Endodermal cell (in vitro differentiated cells): ENCODE results near the gene TSTD2. TPM values are rescaled to one million over a fixed set of nuclear protein-coding genes. Genes with fewer than 3 reads are reported as not detected.

Experiments
- DNase-seq: peaks from one replicate; pipeline ENCODE4 v3.0.0-alpha.2; 2017
- H3K27ac ChIP-seq: 2 replicates; pipeline ENCODE4 v1.5.1; 2013; ENCODE audit warnings: mild to moderate bottlenecking, low read depth, low read length, moderate library complexity
- H3K27me3 ChIP-seq: 2 replicates; pipeline ENCODE4 v1.6.1; 2013; ENCODE audit warnings: mild to moderate bottlenecking, low read length, moderate library complexity; ENCODE audit not compliant: insufficient read depth, control insufficient read depth, poor library complexity, severe bottlenecking
- H3K36me3 ChIP-seq: 2 replicates; pipeline ENCODE4 v1.7.0; 2013; ENCODE audit warnings: mild to moderate bottlenecking, low read length, moderate library complexity; ENCODE audit not compliant: control insufficient read depth, insufficient read depth
- H3K4me1 ChIP-seq: one replicate; pipeline ENCODE4 v1.7.0; 2013; ENCODE audit warnings: low read length; ENCODE audit not compliant: control insufficient read depth, insufficient read depth
- H3K4me3 ChIP-seq: 2 replicates; pipeline ENCODE4 v1.5.1; 2013; ENCODE audit warnings: mild to moderate bottlenecking, low read length, moderate library complexity
- H3K9ac ChIP-seq: 2 replicates; pipeline ENCODE4 v1.6.1; 2013; ENCODE audit warnings: mild to moderate bottlenecking, low read length, moderate library complexity; ENCODE audit not compliant: poor library complexity, severe bottlenecking; ENCODE audit errors: extremely low read depth
- H3K9me3 ChIP-seq: 2 replicates; pipeline ENCODE4 v1.6.1; 2013; ENCODE audit warnings: mild to moderate bottlenecking, low read length, moderate library complexity; ENCODE audit not compliant: control insufficient read depth
- H3K27ac Mint-ChIP-seq: 2 replicates; pipeline ENCODE4 v1.8.0; 2020; ENCODE audit warnings: mixed read lengths
- H3K27me3 Mint-ChIP-seq: 2 replicates; pipeline ENCODE4 v1.8.0; 2021; ENCODE audit warnings: mild to moderate bottlenecking, mixed read lengths; ENCODE audit not compliant: insufficient read depth
- H3K36me3 Mint-ChIP-seq: 2 replicates; pipeline ENCODE4 v1.8.0; 2020; ENCODE audit warnings: low read depth, mixed read lengths
- H3K4me1 Mint-ChIP-seq: 2 replicates; pipeline ENCODE4 v1.8.0; 2020; ENCODE audit warnings: mixed read lengths
- H3K4me3 Mint-ChIP-seq: 2 replicates; pipeline ENCODE4 v1.8.0; 2020; ENCODE audit warnings: mild to moderate bottlenecking, moderate library complexity, mixed read lengths
- H3K9me3 Mint-ChIP-seq: 2 replicates; pipeline ENCODE4 v1.8.0; 2020; ENCODE audit warnings: mild to moderate bottlenecking, mixed read lengths
- WGBS, 2 experiments: methylation state at CpG; one replicate each; pipeline versions ENCODE4 v1.1.5 to v1.1.7; 2013; ENCODE audit warnings: missing lambda C conversion rate in 2 of 2, mixed read lengths in 1 of 2; ENCODE audit not compliant: insufficient coverage in 1 of 2, insufficient read length in 1 of 2; 5-methylcytosine and 5-hydroxymethylcytosine counted together
- total RNA-seq, 2 donors: library from RNA; stranded (reverse); fragmentation: NEBNext Ultra II Directional in 1 of 2; extraction: Animal tissue kit (Norgen Biotek cat#: 25700) in 1 of 2; gene quantifications; 2 replicates in 1 of 2; 3 replicates in 1 of 2; pipeline ENCODE4 v1.2.1, GENCODE V29; 2021
- TF ChIP-seq, protein P1 (sequence below): fragments of 200-600 bp; sonication (generic); conservative IDR thresholded peaks from 2 replicates; pipeline ENCODE4 v1.5.0; 2021; ENCODE audit warnings: antibody characterized with exemption, mild to moderate bottlenecking

Gene TSTD2
- total RNA-seq, 2 donors from 2014 or later: 23.0 TPM

GRCh38 chr9:97660847-97661246 lies 27.7 kb upstream of the TSTD2 start:
- Mint-ChIP-seq H3K9me3 (no peaks in the 10 kb centered on the region), H3K27ac (no peak overlapping the region), H3K36me3 (peaks cover 87% of the 10 kb centered on the region), H3K27me3 (no peaks in the 10 kb centered on the region), H3K4me3 (no peak overlapping the region), H3K4me1 (no peaks in the 10 kb centered on the region)
- Histone ChIP-seq H3K9me3 (no peaks in the 10 kb centered on the region), H3K36me3 (peaks cover 94% of the 10 kb centered on the region), H3K9ac (no peak overlapping the region), H3K4me3 (no peak overlapping the region), H3K4me1 (no peaks in the 10 kb centered on the region), H3K27me3 (no peaks in the 10 kb centered on the region), H3K27ac (no peak overlapping the region)
- WGBS, 2 experiments: 80 to 100% methylated on average over 2 of the region's 2 CpGs
- TF ChIP-seq, protein P1, sequence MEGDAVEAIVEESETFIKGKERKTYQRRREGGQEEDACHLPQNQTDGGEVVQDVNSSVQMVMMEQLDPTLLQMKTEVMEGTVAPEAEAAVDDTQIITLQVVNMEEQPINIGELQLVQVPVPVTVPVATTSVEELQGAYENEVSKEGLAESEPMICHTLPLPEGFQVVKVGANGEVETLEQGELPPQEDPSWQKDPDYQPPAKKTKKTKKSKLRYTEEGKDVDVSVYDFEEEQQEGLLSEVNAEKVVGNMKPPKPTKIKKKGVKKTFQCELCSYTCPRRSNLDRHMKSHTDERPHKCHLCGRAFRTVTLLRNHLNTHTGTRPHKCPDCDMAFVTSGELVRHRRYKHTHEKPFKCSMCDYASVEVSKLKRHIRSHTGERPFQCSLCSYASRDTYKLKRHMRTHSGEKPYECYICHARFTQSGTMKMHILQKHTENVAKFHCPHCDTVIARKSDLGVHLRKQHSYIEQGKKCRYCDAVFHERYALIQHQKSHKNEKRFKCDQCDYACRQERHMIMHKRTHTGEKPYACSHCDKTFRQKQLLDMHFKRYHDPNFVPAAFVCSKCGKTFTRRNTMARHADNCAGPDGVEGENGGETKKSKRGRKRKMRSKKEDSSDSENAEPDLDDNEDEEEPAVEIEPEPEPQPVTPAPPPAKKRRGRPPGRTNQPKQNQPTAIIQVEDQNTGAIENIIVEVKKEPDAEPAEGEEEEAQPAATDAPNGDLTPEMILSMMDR: no peak
- DNase-seq: no peak

DNA sequence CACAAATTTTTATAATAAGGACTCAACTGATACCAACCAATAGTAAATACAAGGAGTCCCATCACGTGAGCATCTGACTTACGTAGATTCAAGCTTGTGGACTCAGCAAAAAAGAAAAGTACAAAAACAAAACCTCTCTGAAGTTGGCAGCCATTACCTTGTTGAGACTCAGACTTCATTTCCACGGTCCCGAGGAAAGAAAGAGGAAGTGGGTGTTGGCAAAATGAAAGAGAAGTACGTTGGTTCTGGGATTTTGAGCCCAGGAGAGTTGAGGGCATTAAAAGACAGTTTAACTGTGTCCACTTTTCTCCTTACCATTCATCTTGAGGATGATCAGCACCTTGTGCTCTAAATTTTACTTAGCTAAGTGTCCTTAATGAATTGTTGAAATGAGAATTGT lies 27.2 kb upstream of the TSTD2 start:
- no peak for DNase-seq
- WGBS, 2 experiments: 95 to 98% methylated on average over 4 to 5 of the region's 5 CpGs
- H3K36me3 ChIP-seq: peaks cover 95% of the 10 kb centered on the region

GRCh38 chr9:97659771-97660170 lies 26.6 kb upstream of the TSTD2 start:
- Histone ChIP-seq H3K4me3 (no peak overlapping the region), H3K9ac (no peak overlapping the region), H3K4me1 (no peaks in the 10 kb centered on the region), H3K27me3 (no peaks in the 10 kb centered on the region), H3K36me3 (peaks cover 95% of the 10 kb centered on the region), H3K9me3 (no peaks in the 10 kb centered on the region), H3K27ac (no peak overlapping the region)
- TF ChIP-seq, protein P1: no peak
- Mint-ChIP-seq H3K4me1 (no peaks in the 10 kb centered on the region), H3K4me3 (no peak overlapping the region), H3K9me3 (no peaks in the 10 kb centered on the region), H3K27ac (no peak overlapping the region), H3K36me3 (peaks cover 90% of the 10 kb centered on the region), H3K27me3 (no peaks in the 10 kb centered on the region)
- 93 to 96% methylated on average over 2 to 3 of the region's 3 CpGs for WGBS, 2 experiments
- no peak for DNase-seq

More for the DNA sequence above, 27.2 kb upstream of the TSTD2 start:
- H3K4me1 ChIP-seq: no peaks in the 10 kb centered on the region
- TF ChIP-seq, protein P1: no peak
- peaks cover 90% of the 10 kb centered on the region for H3K36me3 Mint-ChIP-seq
- no peaks in the 10 kb centered on the region for H3K27me3 Mint-ChIP-seq
- no peak overlapping the region for H3K27ac ChIP-seq
- no peaks in the 10 kb centered on the region for H3K9me3 ChIP-seq
- no peak overlapping the region for H3K4me3 Mint-ChIP-seq
- no peaks in the 10 kb centered on the region for H3K4me1 Mint-ChIP-seq
- H3K27me3 ChIP-seq: no peaks in the 10 kb centered on the region
- H3K27ac Mint-ChIP-seq: no peak overlapping the region
- H3K9ac ChIP-seq: no peak overlapping the region
- no peaks in the 10 kb centered on the region for H3K9me3 Mint-ChIP-seq
- no peak overlapping the region for H3K4me3 ChIP-seq
